Measurements from ENCODE around the gene SCPEP1. TPM values are rescaled to one million over a fixed set of nuclear protein-coding genes. Genes with fewer than 3 reads are reported as not detected.

Gene SCPEP1
- total and polyA plus RNA-seq, 2 of the 13 experiments (the other 11 are each of a cell fraction or from before 2014, with no cell fraction given): 24.3 to 27.3 TPM

DNA sequence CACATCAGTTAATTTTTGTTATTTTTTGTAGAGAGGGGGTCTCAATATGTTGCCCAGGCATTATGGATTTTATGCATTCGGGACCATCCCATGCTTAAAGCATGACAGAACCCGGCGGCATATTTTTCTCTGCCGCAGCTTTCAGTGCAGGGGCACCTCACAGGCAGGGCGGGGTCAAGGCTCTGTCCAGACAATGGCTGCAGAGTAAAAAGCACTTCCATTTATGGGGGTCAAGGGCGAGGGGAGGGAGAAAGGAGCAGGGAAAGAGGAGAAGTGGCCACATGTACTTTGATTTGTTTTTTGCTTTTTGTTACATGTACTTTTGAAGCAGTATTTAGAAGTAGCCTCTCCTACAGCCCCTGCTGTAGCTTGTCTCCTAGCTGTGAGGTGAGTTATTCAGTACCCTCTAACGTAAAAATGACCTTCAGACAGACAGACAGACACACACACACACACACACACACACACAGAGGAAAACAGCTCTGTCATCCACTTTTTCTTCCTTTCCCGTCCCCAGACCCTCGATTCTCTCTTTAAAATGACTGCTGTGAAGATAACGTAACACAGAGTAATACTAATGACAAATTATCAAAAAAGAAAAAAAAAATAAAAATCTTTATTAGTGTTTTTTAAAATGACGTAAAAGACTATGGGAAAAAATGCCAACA is 856 bp upstream of the SCPEP1 start (continued):
- TF ChIP-seq YEATS4 (CRISPR knock-in tag; IDR thresholded peaks at IDR 0.05; ENCODE audit: borderline replicate concordance) (no peak), ZFP36L2 (CRISPR knock-in tag; IDR thresholded peaks at IDR 0.05) (no peak), MAFG (CRISPR knock-in tag; IDR thresholded peaks at IDR 0.05) (no peak), ZNF776 (CRISPR knock-in tag; IDR thresholded peaks at IDR 0.05) (no peak), KDM3A (CRISPR knock-in tag; IDR thresholded peaks at IDR 0.05; ENCODE audit: low read depth) (no peak), MTA3 (CRISPR knock-in tag; IDR thresholded peaks at IDR 0.05) (no peak), ZNF678 (CRISPR knock-in tag; IDR thresholded peaks at IDR 0.05) (no peak), MXI1 (IDR thresholded peaks at IDR 0.05; ENCODE audit: borderline replicate concordance, low read depth, low read length) (0 out of 3 replicates have a peak, but pooled peaks have one; percentile 18), NFYC (CRISPR knock-in tag; IDR thresholded peaks at IDR 0.05) (no peak), AKNA (CRISPR knock-in tag; IDR thresholded peaks at IDR 0.05; ENCODE audit: borderline replicate concordance) (no peak), ZNF530 (CRISPR knock-in tag; IDR thresholded peaks at IDR 0.05; ENCODE audit: low read depth) (no peak), TERF1 (CRISPR knock-in tag; IDR thresholded peaks at IDR 0.05) (no peak), ZNF768 (CRISPR knock-in tag; IDR thresholded peaks at IDR 0.05) (no peak), NR2F1 (CRISPR knock-in tag; IDR thresholded peaks at IDR 0.05) (peak in 1 of 2 experiments; percentile 33; a peak in 1 of 4 replicates), HMG20A (CRISPR knock-in tag; IDR thresholded peaks at IDR 0.05; ENCODE audit: borderline replicate concordance) (no peak; the same call in 1 of the 2 replicates), ZNF878 (CRISPR knock-in tag; IDR thresholded peaks at IDR 0.05) (peak; percentile 39; the same call in 1 of the 2 replicates), ZBTB8A (CRISPR knock-in tag; IDR thresholded peaks at IDR 0.05; ENCODE audit: borderline replicate concordance, low read depth) (no peak), KMT2B (CRISPR knock-in tag; IDR thresholded peaks at IDR 0.05) (no peak), NRL (CRISPR knock-in tag; IDR thresholded peaks at IDR 0.05; ENCODE audit: borderline replicate concordance) (no peak), CBX1 (IDR thresholded peaks at IDR 0.05; ENCODE audit: low read depth) (no peak), MTA1 (CRISPR knock-in tag; IDR thresholded peaks at IDR 0.05; ENCODE audit: borderline replicate concordance) (no peak), TFE3 (CRISPR knock-in tag; IDR thresholded peaks at IDR 0.05) (no peak)
- TF ChIP-seq, protein P1, sequence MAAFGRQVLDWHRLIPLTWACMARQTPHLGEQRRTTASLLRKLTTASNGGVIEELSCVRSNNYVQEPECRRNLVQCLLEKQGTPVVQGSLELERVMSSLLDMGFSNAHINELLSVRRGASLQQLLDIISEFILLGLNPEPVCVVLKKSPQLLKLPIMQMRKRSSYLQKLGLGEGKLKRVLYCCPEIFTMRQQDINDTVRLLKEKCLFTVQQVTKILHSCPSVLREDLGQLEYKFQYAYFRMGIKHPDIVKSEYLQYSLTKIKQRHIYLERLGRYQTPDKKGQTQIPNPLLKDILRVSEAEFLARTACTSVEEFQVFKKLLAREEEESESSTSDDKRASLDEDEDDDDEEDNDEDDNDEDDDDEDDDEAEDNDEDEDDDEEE (CRISPR knock-in tag; IDR thresholded peaks at IDR 0.05): no peak
